Mesenchymal stem cell (in vitro differentiated cells and primary cell): Measurements from ENCODE around the gene RYR1.

ENCODE experiments used
- DNase-seq: peaks from one replicate; pipeline ENCODE4 v3.0.0-alpha.2; 2013
- H2AFZ ChIP-seq: one replicate; pipeline ENCODE4 v1.6.1; 2013; ENCODE audit warnings: low read depth, mild to moderate bottlenecking, control low read depth, inconsistent platforms, low read length, moderate library complexity
- H2AK5ac ChIP-seq: 2 replicates; pipeline ENCODE4 v1.6.1; 2013; ENCODE audit warnings: low read length, moderate library complexity, mild to moderate bottlenecking, inconsistent platforms; ENCODE audit not compliant: severe bottlenecking
- H2BK120ac ChIP-seq: one replicate; pipeline ENCODE4 v1.6.1; 2013; ENCODE audit warnings: low read depth, mild to moderate bottlenecking, inconsistent platforms, low read length, moderate library complexity
- H2BK12ac ChIP-seq, 2 experiments: one replicate each; pipeline ENCODE4 v1.6.1; 2013; ENCODE audit warnings: inconsistent platforms in 2 of 2, low read length in 2 of 2, mild to moderate bottlenecking in 2 of 2, moderate library complexity in 2 of 2, control low read depth in 1 of 2
- H2BK15ac ChIP-seq: one replicate; pipeline ENCODE4 v1.6.1; 2013; ENCODE audit warnings: mild to moderate bottlenecking, low read depth, inconsistent platforms; ENCODE audit not compliant: poor library complexity, severe bottlenecking
- H2BK5ac ChIP-seq: 2 replicates; pipeline ENCODE4 v1.6.1; 2013; ENCODE audit warnings: low read depth, mild to moderate bottlenecking, low read length, control low read depth, inconsistent platforms; ENCODE audit not compliant: poor library complexity, severe bottlenecking
- H3K14ac ChIP-seq, 2 experiments: one replicate each; pipeline ENCODE4 v1.6.1; 2013; ENCODE audit warnings: inconsistent platforms in 2 of 2, low read length in 2 of 2, control low read depth in 1 of 2, mild to moderate bottlenecking in 1 of 2, moderate library complexity in 1 of 2
- H3K18ac ChIP-seq, 2 experiments: one replicate each; pipeline ENCODE4 v1.6.1; 2013; ENCODE audit warnings: inconsistent platforms in 2 of 2, low read length in 2 of 2, control low read depth in 1 of 2, low read depth in 1 of 2, mild to moderate bottlenecking in 1 of 2
- H3K23ac ChIP-seq, 2 experiments: one replicate each; pipeline ENCODE4 v1.6.1; 2013; ENCODE audit warnings: inconsistent platforms in 2 of 2, low read length in 2 of 2, mild to moderate bottlenecking in 2 of 2, moderate library complexity in 2 of 2, control low read depth in 1 of 2
- H3K27ac ChIP-seq: 2 replicates; pipeline ENCODE4 v1.5.1; 2013; ENCODE audit warnings: mild to moderate bottlenecking, moderate library complexity, low read length, control low read depth, inconsistent platforms; ENCODE audit not compliant: poor library complexity, severe bottlenecking
- H3K27me3 ChIP-seq, 2 experiments: 2 replicates each; pipeline versions ENCODE4 v1.6.1 to v1.7.0; 2013; ENCODE audit warnings: low read length in 2 of 2, mild to moderate bottlenecking in 2 of 2, moderate library complexity in 2 of 2, control low read depth in 1 of 2, inconsistent platforms in 1 of 2; ENCODE audit not compliant: control insufficient read depth in 1 of 2, insufficient read depth in 1 of 2
- H3K36me3 ChIP-seq, 2 experiments: 2 replicates each; pipeline versions ENCODE4 v1.6.1 to v1.7.0; 2013; ENCODE audit warnings: low read length in 2 of 2, control low read depth in 1 of 2, inconsistent platforms in 1 of 2, low read depth in 1 of 2, mild to moderate bottlenecking in 1 of 2; ENCODE audit not compliant: insufficient read depth in 2 of 2, control insufficient read depth in 1 of 2
- H3K4ac ChIP-seq, 2 experiments: one replicate each; pipeline ENCODE4 v1.6.1; 2013; ENCODE audit warnings: inconsistent platforms in 2 of 2, low read length in 2 of 2, mild to moderate bottlenecking in 2 of 2, moderate library complexity in 2 of 2, control low read depth in 1 of 2, low read depth in 1 of 2
- H3K4me1 ChIP-seq: 2 replicates; pipeline ENCODE4 v1.6.1; 2013; ENCODE audit warnings: low read depth, low read length, control low read depth; ENCODE audit not compliant: control insufficient read depth, insufficient read depth
- H3K4me2 ChIP-seq: 2 replicates; pipeline ENCODE4 v1.6.1; 2013; ENCODE audit warnings: low read length, mild to moderate bottlenecking, inconsistent platforms; ENCODE audit not compliant: poor library complexity, severe bottlenecking
- H3K4me3 ChIP-seq, 2 experiments: 2 replicates each; pipeline versions ENCODE4 v1.5.1 to v1.7.0; 2013; ENCODE audit warnings: low read length in 2 of 2, mild to moderate bottlenecking in 2 of 2, control low read depth in 1 of 2, low read depth in 1 of 2; ENCODE audit not compliant: insufficient read depth in 1 of 2
- H3K79me1 ChIP-seq: replicated peaks from 2 replicates; pipeline ENCODE4 v1.6.1; 2013; ENCODE audit warnings: mild to moderate bottlenecking, control low read depth, low read length, inconsistent platforms; ENCODE audit not compliant: poor library complexity, severe bottlenecking
- H3K9ac ChIP-seq: 2 replicates; pipeline ENCODE4 v1.7.0; 2013; ENCODE audit warnings: mild to moderate bottlenecking, low read length, moderate library complexity
- H3K9me3 ChIP-seq: 2 replicates; pipeline ENCODE4 v1.7.0; 2013; ENCODE audit warnings: mild to moderate bottlenecking, low read length; ENCODE audit not compliant: control insufficient read depth
- H4K8ac ChIP-seq: one replicate; pipeline ENCODE4 v1.6.1; 2013; ENCODE audit warnings: inconsistent platforms, mild to moderate bottlenecking, low read length, moderate library complexity
- H4K91ac ChIP-seq: one replicate; pipeline ENCODE4 v1.6.1; 2013; ENCODE audit warnings: mild to moderate bottlenecking, low read length, inconsistent platforms
- WGBS: methylation state at CpG from one replicate; pipeline ENCODE4 v1.1.7; 2013; ENCODE audit warnings: mixed read lengths; 5-methylcytosine and 5-hydroxymethylcytosine counted together

RYR1 gene

GRCh38 chr19:38391911-38392464, 41.5 kb upstream of the RYR1 start:
- Histone ChIP-seq H2BK5ac (no peak overlapping the region), H3K27ac (no peak overlapping the region), H3K9ac (no peak overlapping the region), H2BK15ac (peak overlapping the region; percentile 75), H2AK5ac (no peak overlapping the region), H3K36me3 (peaks cover 28 to 40% of the 10 kb centered on the region in 2 experiments), H3K27me3 (peaks cover 0 to 8% of the 10 kb centered on the region in 2 experiments), H3K18ac (no peak overlapping the region), H2BK12ac (no peak overlapping the region), H2BK120ac (no peak overlapping the region), H3K79me1 (peaks cover 13% of the 10 kb centered on the region), H3K4ac (no peak overlapping the region), H3K4me2 (no peak overlapping the region), H4K91ac (no peak overlapping the region), H3K9me3 (no peaks in the 10 kb centered on the region), H3K14ac (no peak overlapping the region), H4K8ac (peak overlapping the region; percentile 4), H3K4me1 (peaks cover 32% of the 10 kb centered on the region), H3K4me3 (no peak overlapping the region), H2AFZ (no peak overlapping the region), H3K23ac (no peak overlapping the region)
- no peak for DNase-seq
- WGBS, result 78% methylated on average over 6 of the region's 8 CpGs

- no peak overlapping the region for H3K14ac ChIP-seq
- peaks cover 25% of the 10 kb centered on the region for H3K4me1 ChIP-seq
- no peak overlapping the region for H3K4ac ChIP-seq
- DNase-seq, result peak; percentile 64
- no peak overlapping the region for H3K9ac ChIP-seq
- H2AFZ ChIP-seq, result no peak overlapping the region
- no peak overlapping the region for H3K4me2 ChIP-seq
- no peak overlapping the region for H2AK5ac ChIP-seq
- H3K18ac ChIP-seq, result no peak overlapping the region
- H2BK12ac ChIP-seq, result peak overlapping the region in 1 of 2 experiments; percentile 24
- H3K4me3 ChIP-seq, result no peak overlapping the region
- H2BK120ac ChIP-seq, result no peak overlapping the region
- peaks cover 28 to 39% of the 10 kb centered on the region in 2 experiments for H3K36me3 ChIP-seq
- H3K27me3 ChIP-seq, result peaks cover 0 to 8% of the 10 kb centered on the region in 2 experiments
- H2BK15ac ChIP-seq, result no peak overlapping the region
- no peak overlapping the region for H4K91ac ChIP-seq
- H2BK5ac ChIP-seq, result no peak overlapping the region
- no peak overlapping the region for H3K27ac ChIP-seq
- peaks cover 13% of the 10 kb centered on the region for H3K79me1 ChIP-seq
- no peak overlapping the region for H3K23ac ChIP-seq
- H3K9me3 ChIP-seq, result no peaks in the 10 kb centered on the region
- no peak overlapping the region for H4K8ac ChIP-seq
- 69% methylated on average over 6 of the region's 6 CpGs for WGBS
Measured at GRCh38 chr19:38392707-38393308, 40.7 kb upstream of the RYR1 start.

DNA sequence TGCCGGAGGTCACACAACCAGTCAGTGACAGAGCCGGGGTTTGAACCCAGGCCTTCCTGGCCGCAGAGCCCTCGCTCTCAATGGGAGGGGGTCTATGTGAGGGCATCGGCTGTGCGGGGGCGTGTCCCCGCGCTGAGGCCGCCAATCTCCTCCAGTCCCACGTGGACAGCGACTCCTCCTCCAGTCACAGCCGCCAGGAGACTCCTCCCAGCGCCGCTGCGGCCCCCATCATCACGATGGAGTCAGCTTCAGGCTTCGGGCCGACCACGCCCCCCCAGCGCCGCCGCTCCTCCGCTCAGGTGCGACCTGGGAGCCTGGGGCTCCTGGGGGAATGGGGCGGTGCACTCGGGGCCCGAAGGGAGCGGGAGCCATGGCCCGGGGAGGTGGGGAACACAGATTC, 39.0 kb upstream of the RYR1 start:
- no peak overlapping the region for H2AFZ ChIP-seq
- no peak overlapping the region for H2BK12ac ChIP-seq
- peak overlapping the region; percentile 4 for H4K8ac ChIP-seq
- H3K4me1 ChIP-seq, result peaks cover 22% of the 10 kb centered on the region
- H3K9me3 ChIP-seq, result no peaks in the 10 kb centered on the region
- H2BK120ac ChIP-seq, result no peak overlapping the region
- no peak overlapping the region for H3K9ac ChIP-seq
- DNase-seq, result no peak
- no peak overlapping the region for H4K91ac ChIP-seq
- H3K4me2 ChIP-seq, result no peak overlapping the region
- H3K79me1 ChIP-seq, result peaks cover 11% of the 10 kb centered on the region
- no peak overlapping the region for H3K14ac ChIP-seq
- H2AK5ac ChIP-seq, result no peak overlapping the region
- H2BK5ac ChIP-seq, result no peak overlapping the region
- H3K27ac ChIP-seq, result no peak overlapping the region
- H3K18ac ChIP-seq, result no peak overlapping the region
- no peak overlapping the region for H3K4ac ChIP-seq
- peak overlapping the region in 1 of 2 experiments; percentile 4 for H3K4me3 ChIP-seq
- no peak overlapping the region for H2BK15ac ChIP-seq
- WGBS, result 28% methylated on average over 30 of the region's 30 CpGs
- H3K27me3 ChIP-seq, result peaks cover 0 to 8% of the 10 kb centered on the region in 2 experiments
- H3K23ac ChIP-seq, result no peak overlapping the region
- H3K36me3 ChIP-seq, result peaks cover 28 to 39% of the 10 kb centered on the region in 2 experiments

DNA sequence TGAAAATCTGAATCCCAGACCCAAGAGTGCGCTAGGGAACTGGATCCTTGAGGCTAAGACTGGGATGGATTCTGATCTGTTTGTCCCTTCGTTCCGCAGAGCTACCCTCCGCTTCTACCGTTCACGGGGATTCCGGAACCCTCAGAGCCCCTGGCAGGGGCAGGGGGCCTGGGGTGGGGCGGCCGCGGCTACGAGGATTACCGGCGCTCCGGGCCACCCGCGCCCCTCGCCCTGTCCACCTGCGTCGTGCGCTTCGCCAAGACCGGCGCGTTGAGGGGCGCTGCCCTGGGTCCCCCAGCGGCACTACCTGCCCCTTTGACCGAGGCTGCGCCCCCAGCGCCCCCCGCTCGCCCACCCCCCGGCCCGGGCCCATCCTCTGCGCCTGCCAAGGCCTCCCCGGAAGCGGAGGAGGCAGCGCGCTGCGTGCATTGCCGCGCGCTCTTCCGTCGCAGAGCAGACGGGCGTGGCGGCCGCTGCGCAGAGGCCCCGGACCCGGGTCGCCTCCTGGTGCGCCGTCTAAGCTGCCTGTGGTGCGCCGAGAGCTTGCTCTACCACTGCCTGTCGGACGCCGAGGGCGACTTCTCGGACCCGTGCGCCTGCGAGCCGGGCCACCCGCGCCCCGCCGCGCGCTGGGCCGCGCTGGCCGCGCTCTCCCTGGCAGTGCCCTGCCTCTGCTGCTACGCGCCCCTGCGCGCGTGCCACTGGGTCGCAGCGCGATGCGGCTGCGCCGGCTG, 37.9 kb upstream of the RYR1 start:
- peaks cover 0 to 8% of the 10 kb centered on the region in 2 experiments for H3K27me3 ChIP-seq

More for the DNA sequence above, 37.9 kb upstream of the RYR1 start:
- no peak overlapping the region for H4K8ac ChIP-seq
- no peak overlapping the region for H3K14ac ChIP-seq
- no peak overlapping the region for H3K23ac ChIP-seq
- no peak for DNase-seq
- H2AFZ ChIP-seq, result no peak overlapping the region
- WGBS, result 99% methylated on average over 86 of the region's 86 CpGs
- H3K9ac ChIP-seq, result no peak overlapping the region
- no peak overlapping the region for H2BK15ac ChIP-seq
- no peak overlapping the region for H3K4me2 ChIP-seq
- no peak overlapping the region for H3K18ac ChIP-seq
- H3K4me3 ChIP-seq, result no peak overlapping the region
- H3K4ac ChIP-seq, result no peak overlapping the region
- H4K91ac ChIP-seq, result no peak overlapping the region
- H3K79me1 ChIP-seq, result peaks cover 8% of the 10 kb centered on the region
- no peak overlapping the region for H2BK120ac ChIP-seq
- H3K9me3 ChIP-seq, result no peaks in the 10 kb centered on the region
- no peak overlapping the region for H2AK5ac ChIP-seq
- H3K4me1 ChIP-seq, result peaks cover 17% of the 10 kb centered on the region
- H2BK12ac ChIP-seq, result no peak overlapping the region
- no peak overlapping the region for H2BK5ac ChIP-seq
- no peak overlapping the region for H3K27ac ChIP-seq
- peaks cover 28 to 39% of the 10 kb centered on the region in 2 experiments for H3K36me3 ChIP-seq
